Measurements from ENCODE around the gene SLC6A6. TPM values are rescaled to one million over a fixed set of nuclear protein-coding genes. Genes with fewer than 3 reads are reported as not detected.

The SLC6A6 gene
- total and polyA plus RNA-seq, 2 donors from 2014 or later, result 7.1 to 64.0 TPM

- no peak for DNase-seq
- H3K36me3 ChIP-seq (ENCODE audit: control insufficient read depth in 2 of 3, insufficient read depth in 3 of 3, low read length in 3 of 3), result no peaks in the 10 kb centered on the region
- H3K27me3 ChIP-seq (ENCODE audit: control insufficient read depth, insufficient read depth, low read length), result no peaks in the 10 kb centered on the region
- H3K9ac ChIP-seq (ENCODE audit: low read length in 3 of 3), result no peak overlapping the region
- no peaks in the 10 kb centered on the region for H3K4me1 ChIP-seq (ENCODE audit: control insufficient read depth in 2 of 3, insufficient read depth in 2 of 3, low read depth in 1 of 3, low read length in 3 of 3)
- no peaks in the 10 kb centered on the region for H3K9me3 ChIP-seq (ENCODE audit: control insufficient read depth in 2 of 3, insufficient read depth in 1 of 3, low read length in 3 of 3)
- intact Hi-C loops (cut with DNase I), result no loop called here
- no peak for FAIRE-seq
- no peak overlapping the region for H3K27ac ChIP-seq (ENCODE audit: low read depth in 2 of 2, low read length in 2 of 2)
- H3K4me3 ChIP-seq (ENCODE audit: low read length in 3 of 3), result no peak overlapping the region
- TF ChIP-seq, protein P1, sequence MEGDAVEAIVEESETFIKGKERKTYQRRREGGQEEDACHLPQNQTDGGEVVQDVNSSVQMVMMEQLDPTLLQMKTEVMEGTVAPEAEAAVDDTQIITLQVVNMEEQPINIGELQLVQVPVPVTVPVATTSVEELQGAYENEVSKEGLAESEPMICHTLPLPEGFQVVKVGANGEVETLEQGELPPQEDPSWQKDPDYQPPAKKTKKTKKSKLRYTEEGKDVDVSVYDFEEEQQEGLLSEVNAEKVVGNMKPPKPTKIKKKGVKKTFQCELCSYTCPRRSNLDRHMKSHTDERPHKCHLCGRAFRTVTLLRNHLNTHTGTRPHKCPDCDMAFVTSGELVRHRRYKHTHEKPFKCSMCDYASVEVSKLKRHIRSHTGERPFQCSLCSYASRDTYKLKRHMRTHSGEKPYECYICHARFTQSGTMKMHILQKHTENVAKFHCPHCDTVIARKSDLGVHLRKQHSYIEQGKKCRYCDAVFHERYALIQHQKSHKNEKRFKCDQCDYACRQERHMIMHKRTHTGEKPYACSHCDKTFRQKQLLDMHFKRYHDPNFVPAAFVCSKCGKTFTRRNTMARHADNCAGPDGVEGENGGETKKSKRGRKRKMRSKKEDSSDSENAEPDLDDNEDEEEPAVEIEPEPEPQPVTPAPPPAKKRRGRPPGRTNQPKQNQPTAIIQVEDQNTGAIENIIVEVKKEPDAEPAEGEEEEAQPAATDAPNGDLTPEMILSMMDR (IDR thresholded peaks at IDR 0.05; ENCODE audit: borderline replicate concordance, extremely low read depth, insufficient read depth), result no peak
Measured at GRCh38 chr3:14361068-14361677, 41.2 kb upstream of the SLC6A6 start.

GRCh38 chr3:14362890-14363289 is 39.5 kb upstream of the SLC6A6 start:
- no peaks in the 10 kb centered on the region for H3K36me3 ChIP-seq (ENCODE audit: control insufficient read depth in 2 of 3, insufficient read depth in 3 of 3, low read length in 3 of 3)
- intact Hi-C loops (cut with DNase I), result no loop called here
- TF ChIP-seq, protein P1 (IDR thresholded peaks at IDR 0.05; ENCODE audit: borderline replicate concordance, extremely low read depth, insufficient read depth), result no peak
- DNase-seq, result no peak
- FAIRE-seq, result no peak
- H3K9me3 ChIP-seq (ENCODE audit: control insufficient read depth in 2 of 3, insufficient read depth in 1 of 3, low read length in 3 of 3), result no peaks in the 10 kb centered on the region
- no peaks in the 10 kb centered on the region for H3K4me1 ChIP-seq (ENCODE audit: control insufficient read depth in 2 of 3, insufficient read depth in 2 of 3, low read depth in 1 of 3, low read length in 3 of 3)
- no peak overlapping the region for H3K27ac ChIP-seq (ENCODE audit: low read depth in 2 of 2, low read length in 2 of 2)
- H3K27me3 ChIP-seq (ENCODE audit: control insufficient read depth, insufficient read depth, low read length), result no peaks in the 10 kb centered on the region
- no peak overlapping the region for H3K4me3 ChIP-seq (ENCODE audit: low read length in 3 of 3)
- H3K9ac ChIP-seq (ENCODE audit: low read length in 3 of 3), result no peak overlapping the region

DNA sequence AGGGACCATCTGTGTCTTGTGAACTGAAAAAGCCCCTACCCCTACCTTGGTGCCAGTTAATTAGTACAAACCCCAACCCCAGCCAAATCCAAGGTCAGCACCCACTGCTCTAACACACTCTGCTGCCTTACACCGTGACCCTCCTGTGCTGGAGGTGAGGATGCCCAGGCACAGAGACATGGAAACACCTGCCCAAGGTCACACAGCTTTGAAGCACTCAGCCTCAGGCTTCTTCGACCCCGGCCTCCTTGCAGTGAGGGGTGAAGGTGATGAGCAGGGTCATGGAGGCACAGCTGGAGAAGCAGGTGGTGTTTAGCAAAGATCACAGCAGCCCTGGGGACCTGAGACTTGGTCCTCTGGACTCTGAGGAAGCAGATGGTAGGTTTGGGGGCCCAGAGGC is 39.0 kb upstream of the SLC6A6 start:
- Histone ChIP-seq H3K36me3 (ENCODE audit: control insufficient read depth in 2 of 3, insufficient read depth in 3 of 3, low read length in 3 of 3) (no peaks in the 10 kb centered on the region), H3K4me1 (ENCODE audit: control insufficient read depth in 2 of 3, insufficient read depth in 2 of 3, low read depth in 1 of 3, low read length in 3 of 3) (no peaks in the 10 kb centered on the region), H3K27me3 (ENCODE audit: control insufficient read depth, insufficient read depth, low read length) (no peaks in the 10 kb centered on the region), H3K9me3 (ENCODE audit: control insufficient read depth in 2 of 3, insufficient read depth in 1 of 3, low read length in 3 of 3) (no peaks in the 10 kb centered on the region), H3K4me3 (ENCODE audit: low read length in 3 of 3) (no peak overlapping the region), H3K9ac (ENCODE audit: low read length in 3 of 3) (no peak overlapping the region), H3K27ac (ENCODE audit: low read depth in 2 of 2, low read length in 2 of 2) (no peak overlapping the region)
- DNase-seq (peak in 1 of 5 donors; percentile 48), FAIRE-seq (no peak)
- intact Hi-C loops (cut with DNase I), result no loop called here
- TF ChIP-seq, protein P1 (IDR thresholded peaks at IDR 0.05; ENCODE audit: borderline replicate concordance, extremely low read depth, insufficient read depth), result no peak

DNA sequence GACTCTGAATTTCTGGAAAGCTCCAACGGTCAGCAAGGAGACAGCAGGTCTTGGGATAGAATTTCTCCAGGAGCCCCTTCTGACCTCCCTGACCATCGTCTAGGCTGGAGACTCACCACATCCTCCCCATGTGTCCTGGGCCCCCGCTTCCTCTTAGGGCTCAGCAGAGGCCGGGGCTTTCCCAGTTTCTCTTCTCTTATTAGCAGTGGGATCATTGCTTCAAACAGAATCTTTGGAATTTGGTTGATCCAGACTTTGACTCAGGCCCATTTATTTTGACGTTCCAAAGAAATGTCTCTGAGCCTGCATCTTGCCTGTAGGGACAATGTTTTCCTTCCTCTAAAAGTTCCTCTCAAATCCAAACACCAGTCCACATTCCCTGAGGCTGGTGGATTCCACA is 38.4 kb upstream of the SLC6A6 start:
- Histone ChIP-seq H3K9ac (ENCODE audit: low read length in 3 of 3) (no peak overlapping the region), H3K27ac (ENCODE audit: low read depth in 2 of 2, low read length in 2 of 2) (no peak overlapping the region), H3K4me1 (ENCODE audit: control insufficient read depth in 2 of 3, insufficient read depth in 2 of 3, low read depth in 1 of 3, low read length in 3 of 3) (no peaks in the 10 kb centered on the region), H3K4me3 (ENCODE audit: low read length in 3 of 3) (no peak overlapping the region), H3K9me3 (ENCODE audit: control insufficient read depth in 2 of 3, insufficient read depth in 1 of 3, low read length in 3 of 3) (no peaks in the 10 kb centered on the region), H3K27me3 (ENCODE audit: control insufficient read depth, insufficient read depth, low read length) (no peaks in the 10 kb centered on the region), H3K36me3 (ENCODE audit: control insufficient read depth in 2 of 3, insufficient read depth in 3 of 3, low read length in 3 of 3) (no peaks in the 10 kb centered on the region)
- no peak for DNase-seq
- no peak for FAIRE-seq
- TF ChIP-seq, protein P1 (IDR thresholded peaks at IDR 0.05; ENCODE audit: borderline replicate concordance, extremely low read depth, insufficient read depth), result no peak
- intact Hi-C loops (cut with DNase I), result no loop called here

All from kidney (tissue), 14 donors.